GM21576 (cell line): ENCODE measurements around the gene FAF2.

ENCODE experiments used
- ATAC-seq: cut with Tn5 transposase; IDR thresholded peaks from one replicate; pipeline ENCODE4 v1.9.1; 2021; ENCODE audit warnings: mild to moderate bottlenecking, moderate library complexity; ENCODE audit not compliant: unreplicated experiment

Gene FAF2

DNA sequence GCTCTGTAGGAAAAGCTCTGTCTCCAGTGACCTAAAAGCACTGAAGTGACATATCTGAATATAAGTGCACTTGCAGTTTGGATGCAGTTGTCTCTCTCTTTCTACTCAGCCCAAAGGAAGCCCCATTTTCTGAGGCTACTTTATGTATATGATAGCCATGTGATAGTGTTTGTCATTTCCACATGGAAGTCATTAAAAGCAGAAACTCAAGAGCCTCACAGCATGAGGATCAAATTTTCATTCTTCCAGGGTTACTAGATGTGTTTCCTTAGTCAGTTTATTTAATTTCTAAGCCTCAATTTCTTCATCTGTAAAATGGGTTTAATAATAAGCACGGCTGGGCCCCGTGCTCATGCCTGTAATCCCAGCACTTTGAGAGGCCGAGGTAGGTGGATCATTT is 52.3 kb downstream of the FAF2 start:
- ATAC-seq: no peak

- ATAC-seq: no peak
These were observed 53.1 kb downstream of the FAF2 start for GRCh38 chr5:176501333-176501732.

GRCh38 chr5:176503496-176503895 is 55.3 kb downstream of the FAF2 start:
- ATAC-seq: no peak

DNA sequence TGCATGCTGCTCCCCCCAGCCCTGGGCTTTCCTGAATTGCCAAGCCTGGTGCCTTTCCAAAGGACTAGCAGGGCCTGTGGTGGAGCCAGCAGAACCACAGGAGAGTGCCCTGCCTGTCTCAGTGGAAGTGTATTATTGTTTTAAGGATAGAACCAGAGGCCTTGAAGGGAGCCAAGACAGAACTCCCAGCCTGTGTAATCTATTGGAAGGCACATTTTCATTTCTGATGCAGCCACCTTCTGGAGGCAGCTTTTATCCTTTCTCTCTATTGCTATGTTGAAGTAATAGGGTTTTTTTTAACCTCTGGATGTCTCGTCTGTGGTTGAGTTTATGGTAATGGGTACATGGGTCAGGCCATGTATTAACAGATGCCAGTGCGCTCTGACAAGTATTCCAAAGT is 59.7 kb downstream of the FAF2 start:
- no peak for ATAC-seq

- no peak for ATAC-seq
These were observed 60.4 kb downstream of the FAF2 start for GRCh38 chr5:176508603-176509002.

DNA sequence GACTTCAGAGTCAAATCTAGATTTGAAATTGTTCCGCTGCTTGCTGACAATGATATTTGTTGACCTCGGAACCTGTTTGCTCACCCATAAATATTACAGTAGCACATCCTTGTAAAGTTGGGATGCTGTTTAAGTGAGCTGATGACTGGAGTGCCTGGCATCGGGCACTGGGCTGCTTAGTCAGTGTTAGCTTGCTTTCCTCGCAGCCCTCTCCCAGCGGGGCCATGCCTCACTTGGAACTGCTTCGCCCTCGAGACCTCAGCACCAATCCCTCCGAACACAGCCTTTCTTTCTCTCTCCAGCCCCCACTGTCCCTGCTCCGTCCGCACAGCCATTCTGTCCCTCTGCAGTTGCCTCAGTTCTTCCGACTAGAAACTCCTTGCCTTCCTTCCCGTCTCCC is 65.6 kb downstream of the FAF2 start:
- ATAC-seq: no peak

DNA sequence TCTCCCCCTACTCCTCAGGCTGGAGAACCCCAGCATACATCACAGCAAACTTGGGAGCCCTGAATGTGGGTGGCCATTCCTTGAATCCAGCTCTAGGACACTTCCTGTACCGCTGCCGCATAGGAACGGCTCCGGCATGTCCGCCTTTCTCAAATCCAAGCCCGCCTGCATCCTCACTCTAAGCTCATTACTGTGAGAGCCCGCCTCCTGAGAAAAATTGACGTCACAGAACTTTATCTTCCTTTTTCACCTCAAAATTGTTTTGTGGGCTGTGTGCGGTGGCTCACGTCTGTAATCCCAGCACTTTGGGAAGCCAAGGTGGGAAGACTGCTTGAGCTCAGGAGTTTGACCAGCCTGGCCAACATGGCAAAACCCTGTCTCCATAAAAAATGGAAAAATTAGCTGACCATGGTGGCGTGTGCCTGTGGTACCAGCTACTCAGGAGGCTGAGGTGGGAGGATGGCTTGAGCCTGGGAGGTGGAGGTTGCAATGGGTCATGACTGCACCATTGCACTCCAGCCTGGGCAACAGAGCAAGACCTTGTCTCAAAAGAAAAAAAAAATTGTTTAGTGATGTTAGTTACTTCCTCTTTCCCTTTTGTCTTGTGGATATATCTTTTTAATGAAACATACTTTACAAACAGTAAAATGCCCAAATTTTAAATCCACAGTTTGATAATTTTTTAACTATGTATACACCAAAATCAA is 66.2 kb downstream of the FAF2 start:
- no peak for ATAC-seq

DNA sequence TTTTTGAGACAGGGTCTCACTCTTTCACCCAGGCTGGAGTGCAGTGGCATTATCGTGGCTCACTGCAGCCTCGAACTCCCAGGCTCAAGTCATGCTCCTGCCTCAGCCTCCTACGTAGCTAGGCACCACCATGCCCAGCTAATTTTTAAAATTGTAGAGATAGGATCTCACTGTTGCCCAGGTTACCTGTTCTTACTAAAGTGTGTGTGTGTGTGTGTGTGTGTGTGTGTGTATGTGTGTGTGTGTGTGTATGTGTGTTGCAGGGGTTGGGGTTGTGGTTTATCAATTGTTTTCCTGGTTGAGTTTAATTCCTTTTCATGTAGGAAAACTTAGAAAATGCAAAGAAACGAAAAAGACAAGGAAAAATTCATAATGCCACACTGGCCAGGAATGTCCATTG is 67.2 kb downstream of the FAF2 start:
- no peak for ATAC-seq

DNA sequence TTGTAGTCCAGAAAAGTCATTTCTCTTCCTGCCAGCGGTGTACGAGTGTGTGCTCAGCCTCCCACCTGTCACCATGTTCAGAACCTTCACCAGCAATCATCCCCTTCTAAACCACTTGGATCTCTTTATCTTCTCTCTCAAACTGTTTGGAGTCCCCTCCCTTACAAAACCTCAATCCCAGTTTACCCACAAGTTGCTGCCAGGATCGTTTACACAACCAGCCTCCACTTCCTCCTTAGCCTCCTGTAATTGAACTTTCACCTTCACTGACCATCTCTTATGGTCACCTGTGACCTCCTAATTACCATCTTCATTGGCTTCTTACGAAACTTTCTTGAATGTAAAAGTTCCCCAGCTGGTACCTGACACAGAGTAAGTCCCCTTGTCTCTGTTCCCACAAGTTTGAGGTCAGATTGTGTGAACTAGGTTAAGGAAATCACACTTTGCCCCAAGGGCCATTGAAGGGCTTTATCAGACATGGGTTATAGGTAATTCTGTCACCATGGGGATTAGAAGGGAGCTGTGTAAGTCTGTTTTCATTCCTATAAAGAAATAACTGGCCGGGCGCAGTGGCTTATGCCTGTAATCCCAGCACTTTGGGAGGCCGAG is 69.0 kb downstream of the FAF2 start:
- no peak for ATAC-seq

DNA sequence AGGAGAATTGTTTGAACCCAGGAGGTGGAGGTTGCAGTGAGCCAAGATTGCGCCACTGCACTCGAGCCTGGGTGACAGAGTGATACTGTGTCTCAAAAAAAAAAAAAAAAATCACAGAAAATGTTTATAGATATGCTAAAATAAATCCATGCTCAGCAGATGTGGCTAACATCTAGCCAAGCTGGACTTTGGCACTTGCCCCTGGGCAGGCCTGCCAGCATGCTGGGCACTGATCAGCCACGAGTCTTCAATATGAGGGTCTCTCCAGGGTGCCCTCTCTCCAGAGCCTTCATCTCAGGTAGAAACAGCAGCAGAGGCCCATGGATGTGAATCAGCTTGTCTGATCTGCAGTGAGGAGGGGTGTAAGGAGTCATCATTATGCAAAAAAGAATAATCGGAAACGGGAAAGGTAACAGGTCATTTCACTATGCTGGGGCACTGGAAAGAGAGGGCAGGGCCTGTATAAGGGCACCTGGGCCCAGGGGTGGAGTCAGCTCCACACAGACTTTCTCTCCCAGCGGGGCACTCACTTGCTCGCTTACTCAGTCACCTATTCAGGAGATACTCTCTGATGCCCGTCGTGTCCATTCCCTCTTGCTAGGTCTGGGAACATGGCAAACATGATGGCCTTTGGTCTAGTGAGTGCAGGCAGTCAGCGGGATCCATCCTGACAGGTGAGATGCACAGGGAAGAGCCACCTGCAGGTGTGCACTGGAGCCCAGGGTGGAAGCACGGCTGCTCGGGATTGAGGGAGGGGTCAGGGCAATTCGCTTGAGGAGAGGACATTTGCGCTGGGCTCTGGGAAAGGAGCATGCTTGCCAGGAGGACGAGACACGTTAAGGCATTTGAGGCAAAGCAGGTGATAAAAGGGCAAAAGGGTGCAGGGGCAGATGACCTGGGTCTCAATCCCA is 71.9 kb downstream of the FAF2 start:
- no peak for ATAC-seq

DNA sequence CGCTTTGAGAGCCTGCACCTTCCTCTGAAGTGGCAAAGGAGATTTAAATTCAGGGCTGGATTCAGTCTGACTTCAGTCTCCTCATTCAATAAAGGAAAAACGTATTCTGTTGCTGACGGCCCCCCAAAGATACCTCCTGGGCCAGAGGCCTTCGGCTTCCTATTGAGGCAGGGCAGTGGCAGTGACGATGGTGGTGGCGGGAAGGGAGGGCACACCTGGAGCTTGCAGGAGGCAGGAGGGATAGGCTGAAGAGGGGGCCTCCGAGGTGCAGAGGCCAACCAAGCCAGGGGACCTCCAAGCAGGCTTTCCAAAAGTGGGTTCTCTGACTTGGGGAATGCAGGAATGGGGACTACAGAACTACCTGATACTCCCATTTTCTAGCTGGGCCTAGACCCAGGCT is 73.1 kb downstream of the FAF2 start:
- no peak for ATAC-seq

DNA sequence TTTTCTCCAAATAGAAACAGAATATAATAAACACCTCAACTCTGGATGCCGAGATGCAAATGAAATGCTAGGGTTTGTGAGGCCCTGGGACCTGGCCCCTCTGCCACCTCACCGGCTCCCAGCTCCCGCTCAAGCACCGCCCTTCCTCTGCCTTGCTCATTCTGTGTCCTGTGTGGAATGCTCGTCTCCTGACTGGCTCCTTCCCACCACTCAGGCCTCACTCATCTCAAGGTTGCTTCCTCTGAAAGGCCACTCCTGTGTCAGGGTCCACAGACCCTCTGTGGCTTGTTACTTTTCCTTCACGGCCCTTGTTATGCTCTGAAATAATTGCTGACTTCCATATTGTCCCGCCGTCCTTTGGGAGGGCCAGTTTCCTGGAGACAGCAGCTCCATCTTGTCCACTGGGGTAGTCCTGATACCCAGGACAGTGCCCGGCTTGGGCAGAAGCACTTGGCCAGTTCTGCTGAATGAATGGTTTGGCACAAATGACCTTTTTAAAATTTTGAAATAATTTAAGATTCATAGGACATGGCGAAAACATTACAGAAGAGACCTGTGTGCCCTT is 73.6 kb downstream of the FAF2 start:
- ATAC-seq: no peak

DNA sequence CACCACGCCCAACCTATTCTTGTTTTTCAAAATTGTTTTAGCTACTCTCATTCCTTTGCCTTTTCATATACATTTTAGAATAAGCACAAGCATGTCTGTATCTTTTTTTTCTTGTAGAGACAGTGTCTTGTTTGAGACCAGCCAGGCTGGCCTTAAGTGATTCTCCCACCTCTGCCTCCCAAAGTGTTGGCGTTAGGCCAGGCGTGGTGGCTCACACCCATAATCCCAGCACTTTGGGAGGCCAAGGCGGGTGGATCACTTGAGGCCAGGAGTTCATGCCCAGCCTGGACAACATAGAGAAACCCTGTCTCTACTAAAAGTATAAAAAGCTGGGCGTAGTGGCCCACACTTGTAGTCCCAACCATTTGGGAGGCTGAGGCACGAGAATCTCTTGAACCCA is 76.0 kb downstream of the FAF2 start:
- ATAC-seq: no peak

- no peak for ATAC-seq
These were observed 76.8 kb downstream of the FAF2 start for GRCh38 chr5:176524987-176525386.

DNA sequence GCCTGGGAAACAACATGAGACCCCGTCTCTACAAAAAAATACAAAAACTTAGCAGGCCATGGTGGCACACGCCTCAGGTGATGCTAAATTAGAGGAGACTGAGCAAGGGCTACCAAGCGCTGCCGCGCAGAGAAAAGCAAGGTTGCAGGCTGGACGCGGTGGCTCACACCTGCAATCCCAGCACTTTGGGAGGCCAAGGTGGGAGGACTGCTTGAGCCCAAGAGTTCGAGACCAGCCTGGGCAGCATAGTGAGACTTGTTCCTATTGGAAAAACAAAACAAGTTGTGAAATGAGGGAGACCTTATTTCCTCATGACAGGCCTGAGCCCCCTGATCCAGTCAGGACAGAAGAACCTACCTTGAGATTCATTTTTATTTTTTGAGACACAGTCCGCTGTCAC is 77.5 kb downstream of the FAF2 start:
- ATAC-seq: no peak

- no peak for ATAC-seq
These were observed 78.3 kb downstream of the FAF2 start for GRCh38 chr5:176526462-176526861.

DNA sequence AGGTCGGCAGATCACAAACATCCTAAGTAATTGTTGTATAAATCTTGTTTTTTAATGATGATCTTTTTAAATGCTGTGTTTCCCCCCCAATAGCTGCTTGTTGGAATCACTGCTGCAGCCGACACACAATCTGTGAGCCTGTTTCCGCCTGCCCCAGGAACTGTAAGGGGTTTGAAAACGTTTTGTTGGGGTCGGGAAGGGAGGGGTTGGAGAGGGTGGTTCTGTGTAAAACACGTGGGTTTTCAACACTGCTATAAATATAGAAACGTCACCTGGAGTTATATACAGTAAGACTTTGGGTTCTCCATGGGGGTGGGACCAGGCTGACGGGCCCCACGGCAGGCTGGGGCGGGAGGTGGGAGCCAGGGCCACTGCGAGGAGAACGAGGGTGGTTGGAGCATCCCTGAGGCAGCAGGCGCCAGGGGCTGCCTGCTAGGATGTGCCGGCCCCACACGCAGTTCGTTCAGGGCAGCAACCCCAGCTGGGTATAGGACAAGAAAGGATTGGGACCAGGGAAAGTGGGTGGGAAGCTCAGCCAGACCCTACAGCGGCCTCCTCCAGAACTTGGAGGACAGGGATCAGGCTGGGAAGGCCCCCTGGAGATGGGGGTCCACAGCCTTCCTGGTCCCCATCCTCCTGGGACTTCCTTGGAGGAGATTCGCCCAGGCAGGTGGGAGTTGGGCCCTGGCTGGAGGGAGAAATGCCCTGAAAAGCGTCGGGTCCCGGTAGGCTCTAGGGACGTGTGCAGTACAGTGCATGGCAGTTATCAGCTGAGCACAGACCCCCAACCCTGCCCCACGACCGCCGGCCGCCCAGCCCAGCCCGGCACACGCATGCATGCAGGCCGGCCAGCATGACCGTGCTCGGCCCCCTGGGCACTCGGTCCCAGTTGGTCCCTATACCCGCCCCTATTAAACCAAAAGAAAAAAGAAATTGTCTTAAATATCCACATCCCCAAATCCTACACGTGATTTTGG is 79.3 kb downstream of the FAF2 start:
- ATAC-seq: no peak

GRCh38 chr5:176528301-176528700 is 80.1 kb downstream of the FAF2 start:
- ATAC-seq: no peak

GRCh38 chr5:176528761-176529115 is 80.6 kb downstream of the FAF2 start:
- no peak for ATAC-seq

- ATAC-seq: no peak
These were observed 81.0 kb downstream of the FAF2 start for GRCh38 chr5:176529116-176529740.
